KMS-11 (cell line): ENCODE results near the gene NPC1.
"Not testable (repeated sequence)": the region's sequence is repeated elsewhere in the genome, so short reads cannot be mapped to it uniquely, and the experiment has no call there.

Experiments used
- H2AFZ ChIP-seq: fragments of 200-600 bp; sonication (generic); 2 replicates; pipeline ENCODE4 v1.6.1; 2016; ENCODE audit warnings: antibody characterized with exemption, mixed run types, low read depth
- H3K27ac ChIP-seq: fragments of 200-600 bp; sonication (generic); 2 replicates; pipeline ENCODE4 v1.6.1; 2016; ENCODE audit warnings: mild to moderate bottlenecking, mixed run types
- H3K27me3 ChIP-seq: fragments of 200-600 bp; sonication (generic); 2 replicates; pipeline ENCODE4 v1.6.1; 2017; ENCODE audit warnings: mild to moderate bottlenecking, low read depth, mixed run types, moderate library complexity; ENCODE audit not compliant: insufficient read depth
- H3K36me3 ChIP-seq: fragments of 200-600 bp; sonication (generic); 2 replicates; pipeline ENCODE4 v1.6.1; 2017; ENCODE audit warnings: mild to moderate bottlenecking, mixed run types; ENCODE audit not compliant: insufficient read depth
- H3K4me1 ChIP-seq: fragments of 200-600 bp; sonication (generic); 2 replicates; pipeline ENCODE4 v1.6.1; 2016; ENCODE audit warnings: mild to moderate bottlenecking, low read depth, mixed run types; ENCODE audit not compliant: poor library complexity, severe bottlenecking
- H3K4me2 ChIP-seq: fragments of 200-600 bp; sonication (generic); 2 replicates; pipeline ENCODE4 v1.7.0; 2016; ENCODE audit warnings: mild to moderate bottlenecking, mixed run types
- H3K4me3 ChIP-seq: fragments of 200-600 bp; sonication (generic); IDR thresholded peaks from 2 replicates; pipeline ENCODE4 v1.6.1; 2017; ENCODE audit warnings: low read depth, low read length, mixed read lengths; ENCODE audit not compliant: insufficient read depth
- H3K79me2 ChIP-seq: fragments of 200-600 bp; sonication (generic); 2 replicates; pipeline ENCODE4 v1.6.1; 2016; ENCODE audit warnings: low read depth, mixed run types; ENCODE audit not compliant: insufficient read depth
- H3K9ac ChIP-seq: fragments of 200-600 bp; sonication (generic); 2 replicates; pipeline ENCODE4 v1.6.1; 2016; ENCODE audit warnings: mild to moderate bottlenecking, mixed run types
- H4K20me1 ChIP-seq: fragments of 200-600 bp; sonication (generic); 2 replicates; pipeline ENCODE4 v1.6.1; 2016; ENCODE audit warnings: mild to moderate bottlenecking, mixed run types; ENCODE audit not compliant: insufficient read depth
- CTCF ChIP-seq: fragments of 200-600 bp; sonication (generic); conservative IDR thresholded peaks from 2 replicates; pipeline ENCODE4 v1.6.1; 2017; ENCODE audit warnings: low read depth, mild to moderate bottlenecking, antibody characterized with exemption, low read length, moderate library complexity, mixed read lengths

Gene NPC1

GRCh38 chr18:23512641-23513040, 73.7 kb downstream of the NPC1 start:
- no peak for TF ChIP-seq CTCF
- peaks cover 3% of the 10 kb centered on the region; the same call in 1 of the 2 replicates for H3K36me3 ChIP-seq
- no peak overlapping the region for H3K27ac ChIP-seq

GRCh38 chr18:23512216-23512615, 74.1 kb downstream of the NPC1 start:
- not testable (repeated sequence) for H3K36me3 ChIP-seq, H3K9ac ChIP-seq, H3K4me3 ChIP-seq, H2AFZ ChIP-seq, H3K27me3 ChIP-seq, H4K20me1 ChIP-seq, H3K79me2 ChIP-seq, H3K4me2 ChIP-seq, H3K27ac ChIP-seq
- peaks cover 30% of the 10 kb centered on the region for H3K4me1 ChIP-seq

More at GRCh38 chr18:23512641-23513040, 73.7 kb downstream of the NPC1 start:
- H3K4me3 ChIP-seq: no peak overlapping the region
- H3K27me3 ChIP-seq: no peaks in the 10 kb centered on the region
- no peak overlapping the region for H3K9ac ChIP-seq
- no peak overlapping the region for H2AFZ ChIP-seq
- H3K4me2 ChIP-seq: no peak overlapping the region
- H3K4me1 ChIP-seq: peaks cover 25% of the 10 kb centered on the region
- H3K79me2 ChIP-seq: no peaks in the 10 kb centered on the region
- no peaks in the 10 kb centered on the region for H4K20me1 ChIP-seq

- not testable (repeated sequence) for H3K4me3 ChIP-seq, H3K36me3 ChIP-seq, H2AFZ ChIP-seq, H3K4me2 ChIP-seq, H3K27me3 ChIP-seq, H3K27ac ChIP-seq, H4K20me1 ChIP-seq, H3K9ac ChIP-seq, H3K79me2 ChIP-seq
- H3K4me1 ChIP-seq: peaks cover 30% of the 10 kb centered on the region
Observed at GRCh38 chr18:23510923-23511322, 75.4 kb downstream of the NPC1 start.

DNA sequence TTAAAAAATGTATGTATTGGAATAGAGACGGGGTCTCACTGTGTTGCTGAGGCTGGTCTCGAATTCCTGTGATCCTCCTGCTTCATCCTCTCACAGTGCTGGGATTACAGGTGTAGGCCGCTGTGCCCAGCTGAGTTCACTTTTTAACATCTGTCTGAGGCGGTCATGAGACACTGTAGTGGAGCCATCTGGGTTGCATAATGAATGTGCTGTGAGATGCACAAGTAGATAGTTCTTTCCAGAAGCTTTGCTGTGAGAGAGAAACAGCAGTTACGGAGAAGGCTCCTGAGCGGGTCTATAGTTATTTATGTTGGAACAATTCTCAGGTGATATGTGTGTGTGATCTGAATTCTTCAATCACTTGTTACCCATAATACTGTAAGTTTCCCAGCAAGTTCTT, 79.9 kb downstream of the NPC1 start:
- Histone ChIP-seq H3K9ac (no peak overlapping the region), H4K20me1 (no peaks in the 10 kb centered on the region), H3K4me3 (no peak overlapping the region), H3K4me2 (no peak overlapping the region), H2AFZ (no peak overlapping the region), H3K36me3 (peaks cover 6% of the 10 kb centered on the region; the same call in 1 of the 2 replicates), H3K4me1 (peaks cover 32% of the 10 kb centered on the region), H3K27ac (no peak overlapping the region), H3K79me2 (peaks cover 23% of the 10 kb centered on the region; the same call in 1 of the 2 replicates), H3K27me3 (no peaks in the 10 kb centered on the region)
- TF ChIP-seq CTCF: no peak

DNA sequence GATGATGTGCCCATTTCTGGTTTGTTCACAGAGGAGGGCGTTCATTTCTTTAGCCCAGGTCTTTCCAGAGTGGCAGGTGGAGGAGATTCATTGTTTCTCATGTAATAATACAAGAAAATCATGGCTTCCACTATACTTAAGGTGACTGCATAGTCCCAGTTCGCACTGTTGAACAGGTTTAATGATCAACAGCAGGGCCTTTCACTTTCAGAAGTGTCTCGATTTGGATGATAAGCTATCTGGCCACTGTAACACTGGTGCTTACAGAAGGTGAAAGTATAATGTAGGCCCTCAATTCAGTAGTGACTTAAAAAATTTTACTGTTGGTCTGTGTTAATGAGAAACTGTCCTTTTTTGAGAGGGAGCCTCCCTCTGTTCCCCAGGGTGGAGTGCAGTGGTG, 81.6 kb downstream of the NPC1 start:
- Histone ChIP-seq H3K79me2 (peaks cover 23% of the 10 kb centered on the region; the same call in 1 of the 2 replicates), H3K27me3 (no peaks in the 10 kb centered on the region), H3K9ac (no peak overlapping the region), H3K4me2 (peak overlapping the region; percentile 80), H3K4me3 (no peak overlapping the region), H2AFZ (no peak overlapping the region), H4K20me1 (no peaks in the 10 kb centered on the region), H3K4me1 (peaks cover 31% of the 10 kb centered on the region), H3K27ac (no peak overlapping the region), H3K36me3 (peaks cover 6% of the 10 kb centered on the region; the same call in 1 of the 2 replicates)
- no peak for TF ChIP-seq CTCF
